OCI-LY3 (cell line): ENCODE measurements around the gene ANKS1B.

ENCODE experiments used
- H2AFZ ChIP-seq: fragments of 200-600, 300-600 bp; shearing (Covaris generic); 2 replicates; pipeline ENCODE4 v1.6.0; 2014; ENCODE audit warnings: antibody characterized with exemption, low read depth, low read length
- H3K27ac ChIP-seq: fragments of 200-600, 300-600 bp; sonication (generic); 2 replicates; pipeline ENCODE4 v1.5.1; 2014; ENCODE audit warnings: mild to moderate bottlenecking, low read length, moderate library complexity, mixed read lengths
- H3K27me3 ChIP-seq: fragments of 200-600, 300-600 bp; sonication (generic); 2 replicates; pipeline ENCODE4 v1.6.1; 2014; ENCODE audit warnings: low read depth, low read length, mixed read lengths
- H3K36me3 ChIP-seq: fragments of 200-600, 300-600 bp; sonication (generic); replicated peaks from 2 replicates; pipeline ENCODE3; 2014; ENCODE audit warnings: low read depth, low read length, mixed read lengths
- H3K4me1 ChIP-seq: fragments of 300-600, 200-600 bp; sonication (generic); 2 replicates; pipeline ENCODE4 v1.6.1; 2014; ENCODE audit warnings: low read length, mixed read lengths
- H3K4me2 ChIP-seq: fragments of 200-600, 300-600 bp; sonication (generic); 2 replicates; pipeline ENCODE4 v1.6.1; 2014; ENCODE audit warnings: low read length, mixed read lengths
- H3K4me3 ChIP-seq: fragments of 300-600, 200-600 bp; sonication (generic); 2 replicates; pipeline ENCODE4 v1.5.1; 2014; ENCODE audit warnings: antibody characterized with exemption, mild to moderate bottlenecking, low read length, moderate library complexity
- H3K79me2 ChIP-seq: fragments of 300-600, 200-600 bp; shearing (Covaris generic); 2 replicates; pipeline ENCODE4 v1.6.1; 2014; ENCODE audit warnings: mild to moderate bottlenecking, low read length, mixed read lengths
- H3K9ac ChIP-seq: fragments of 300-600, 200-600 bp; shearing (Covaris generic); 2 replicates; pipeline ENCODE4 v1.6.0; 2014; ENCODE audit warnings: mild to moderate bottlenecking, low read length, moderate library complexity
- H3K9me3 ChIP-seq: fragments of 200-600, 300-600 bp; shearing (Covaris generic); 2 replicates; pipeline ENCODE4 v1.6.1; 2014; ENCODE audit warnings: low read length, mixed read lengths; ENCODE audit not compliant: insufficient read depth
- H4K20me1 ChIP-seq: fragments of 200-600, 300-600 bp; sonication (generic); 2 replicates; pipeline ENCODE4 v1.6.1; 2016; ENCODE audit warnings: low read length, mixed read lengths; ENCODE audit not compliant: insufficient read depth
- EZH2phosphoT487 ChIP-seq: fragments of 200-600 bp; shearing (Covaris generic); IDR thresholded peaks from 2 replicates; pipeline ENCODE4 v1.6.1; 2018; ENCODE audit warnings: antibody characterized with exemption, mixed run types, low read depth
- TF ChIP-seq, protein P1 (sequence below): fragments of 200-600, 300-600 bp; sonication (generic); IDR thresholded peaks from 2 replicates; pipeline ENCODE4 v1.5.1; 2014; ENCODE audit warnings: antibody characterized with exemption, low read length, low read depth

The ANKS1B gene

DNA sequence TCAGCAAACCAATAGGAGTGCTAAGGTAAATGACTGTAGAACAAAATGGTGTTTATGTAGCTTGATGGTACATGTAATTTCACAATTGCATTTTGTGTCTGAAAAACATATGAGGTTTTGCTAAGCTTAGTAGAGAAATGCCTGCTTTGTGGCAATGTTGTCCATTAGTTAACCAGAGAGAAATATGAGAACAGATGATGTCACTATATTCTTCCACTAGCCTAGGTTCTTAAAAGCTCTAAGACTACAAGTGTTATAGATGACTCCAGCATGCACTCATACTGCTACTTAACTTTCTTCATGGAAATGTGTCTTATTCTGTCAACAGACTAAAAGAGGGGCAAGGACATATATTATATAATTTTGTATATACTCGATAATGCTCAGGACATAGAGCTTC is 1030.2 kb downstream of the ANKS1B start:
- Histone ChIP-seq H3K4me2 (no peak overlapping the region), H3K4me3 (no peak overlapping the region), H3K4me1 (no peaks in the 10 kb centered on the region), H3K27me3 (no peaks in the 10 kb centered on the region), H3K36me3 (no peaks in the 10 kb centered on the region), H3K27ac (no peak overlapping the region), H3K79me2 (no peaks in the 10 kb centered on the region), H3K9ac (no peak overlapping the region), H2AFZ (no peak overlapping the region), H4K20me1 (no peaks in the 10 kb centered on the region), H3K9me3 (no peaks in the 10 kb centered on the region)
- no peak for TF ChIP-seq EZH2phosphoT487
- TF ChIP-seq, protein P1, sequence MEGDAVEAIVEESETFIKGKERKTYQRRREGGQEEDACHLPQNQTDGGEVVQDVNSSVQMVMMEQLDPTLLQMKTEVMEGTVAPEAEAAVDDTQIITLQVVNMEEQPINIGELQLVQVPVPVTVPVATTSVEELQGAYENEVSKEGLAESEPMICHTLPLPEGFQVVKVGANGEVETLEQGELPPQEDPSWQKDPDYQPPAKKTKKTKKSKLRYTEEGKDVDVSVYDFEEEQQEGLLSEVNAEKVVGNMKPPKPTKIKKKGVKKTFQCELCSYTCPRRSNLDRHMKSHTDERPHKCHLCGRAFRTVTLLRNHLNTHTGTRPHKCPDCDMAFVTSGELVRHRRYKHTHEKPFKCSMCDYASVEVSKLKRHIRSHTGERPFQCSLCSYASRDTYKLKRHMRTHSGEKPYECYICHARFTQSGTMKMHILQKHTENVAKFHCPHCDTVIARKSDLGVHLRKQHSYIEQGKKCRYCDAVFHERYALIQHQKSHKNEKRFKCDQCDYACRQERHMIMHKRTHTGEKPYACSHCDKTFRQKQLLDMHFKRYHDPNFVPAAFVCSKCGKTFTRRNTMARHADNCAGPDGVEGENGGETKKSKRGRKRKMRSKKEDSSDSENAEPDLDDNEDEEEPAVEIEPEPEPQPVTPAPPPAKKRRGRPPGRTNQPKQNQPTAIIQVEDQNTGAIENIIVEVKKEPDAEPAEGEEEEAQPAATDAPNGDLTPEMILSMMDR = no peak

DNA sequence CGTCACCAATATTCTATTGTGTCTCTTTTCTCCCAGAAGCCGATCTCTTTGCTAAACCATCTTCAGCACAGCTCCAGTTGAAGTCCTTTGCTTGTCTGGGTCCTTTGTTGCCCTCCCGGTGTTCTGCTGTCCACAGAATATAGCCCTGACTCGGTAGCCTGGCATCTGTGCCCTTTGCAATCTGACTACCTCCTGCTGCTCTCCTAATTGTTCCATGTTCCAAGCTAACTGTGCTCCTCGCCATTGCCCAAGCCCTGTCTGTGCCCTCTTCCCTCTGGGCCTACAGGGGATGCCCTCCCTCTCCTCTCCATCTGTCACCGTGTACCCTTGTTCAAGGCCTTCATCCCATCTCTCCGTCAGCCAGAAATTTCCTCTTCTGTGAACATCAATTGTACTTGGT is 1033.3 kb downstream of the ANKS1B start:
- Histone ChIP-seq H3K4me3 (no peak overlapping the region), H3K9me3 (no peaks in the 10 kb centered on the region), H3K4me1 (no peaks in the 10 kb centered on the region), H3K4me2 (no peak overlapping the region), H3K79me2 (no peaks in the 10 kb centered on the region), H3K36me3 (no peaks in the 10 kb centered on the region), H3K27me3 (no peaks in the 10 kb centered on the region; the same call in 1 of the 2 replicates), H3K9ac (no peak overlapping the region), H4K20me1 (no peaks in the 10 kb centered on the region), H3K27ac (no peak overlapping the region), H2AFZ (no peak overlapping the region)
- TF ChIP-seq, protein P1 = no peak
- no peak for TF ChIP-seq EZH2phosphoT487

DNA sequence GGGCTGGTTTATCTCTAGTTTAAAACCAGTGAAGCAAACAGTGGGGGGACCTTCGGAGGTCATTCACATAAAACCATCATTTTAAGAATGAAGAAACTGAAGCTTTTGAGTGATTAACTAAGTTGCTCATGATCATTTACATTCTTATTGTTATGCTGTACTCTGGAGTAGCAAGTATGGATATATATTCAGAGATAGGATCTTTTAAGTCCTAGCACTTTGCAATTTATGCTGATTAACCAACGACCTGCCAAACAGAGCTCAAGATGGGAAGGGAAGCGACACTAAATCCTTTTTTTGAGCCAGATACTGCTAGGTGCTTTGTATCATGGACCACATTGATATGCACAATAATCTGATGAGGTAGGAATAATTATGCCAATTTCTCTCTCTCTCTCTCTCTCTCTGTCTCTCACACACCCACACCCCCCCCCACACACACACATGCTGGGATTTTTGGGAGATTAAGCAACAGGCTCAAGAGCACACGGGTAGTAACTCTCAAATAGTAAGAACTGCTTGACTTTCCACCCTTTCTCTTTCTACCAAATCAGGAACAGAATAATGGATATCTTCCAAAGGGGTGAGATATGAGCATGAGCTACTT is 1036.3 kb downstream of the ANKS1B start:
- H3K79me2 ChIP-seq = no peaks in the 10 kb centered on the region
- no peak overlapping the region for H3K4me2 ChIP-seq
- no peaks in the 10 kb centered on the region for H3K36me3 ChIP-seq
- no peak for TF ChIP-seq EZH2phosphoT487
- TF ChIP-seq, protein P1 = no peak
- no peak overlapping the region for H3K4me3 ChIP-seq
- no peaks in the 10 kb centered on the region for H3K4me1 ChIP-seq
- H4K20me1 ChIP-seq = no peaks in the 10 kb centered on the region
- no peak overlapping the region for H3K9ac ChIP-seq
- no peaks in the 10 kb centered on the region for H3K9me3 ChIP-seq
- H2AFZ ChIP-seq = no peak overlapping the region
- H3K27me3 ChIP-seq = peaks cover 5% of the 10 kb centered on the region
- no peak overlapping the region for H3K27ac ChIP-seq

DNA sequence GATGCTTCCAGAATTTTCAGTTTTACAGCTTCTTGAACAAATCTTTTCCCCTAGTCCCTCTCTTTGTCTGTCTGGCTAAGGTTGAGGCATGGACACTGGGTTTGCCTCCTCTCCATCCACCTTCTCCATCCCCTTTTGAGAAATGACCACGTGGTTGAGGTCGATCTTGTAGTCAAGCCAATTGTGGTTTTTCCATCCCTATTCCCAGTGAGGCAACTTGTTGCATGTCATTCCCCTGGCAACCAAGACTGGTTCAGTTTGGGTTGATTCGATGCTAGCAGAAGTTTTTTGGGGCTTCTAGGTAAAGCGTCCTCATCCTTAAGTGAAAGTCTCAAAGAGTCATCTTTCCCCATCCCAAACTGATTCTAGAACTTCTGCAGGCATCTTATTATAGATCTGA is 1038.9 kb downstream of the ANKS1B start:
- Histone ChIP-seq H3K9ac (no peak overlapping the region), H3K9me3 (no peaks in the 10 kb centered on the region), H3K4me1 (no peaks in the 10 kb centered on the region), H3K79me2 (no peaks in the 10 kb centered on the region), H3K27ac (no peak overlapping the region), H2AFZ (no peak overlapping the region), H3K4me2 (no peak overlapping the region), H3K27me3 (peaks cover 5% of the 10 kb centered on the region), H3K36me3 (no peaks in the 10 kb centered on the region), H3K4me3 (no peak overlapping the region), H4K20me1 (no peaks in the 10 kb centered on the region)
- TF ChIP-seq, protein P1 = no peak
- TF ChIP-seq EZH2phosphoT487 = no peak
